Astrocyte of the spinal cord (primary cell): Measurements from ENCODE around the gene PAPPA2.

Experiments used
- DNase-seq: peaks from one replicate; pipeline ENCODE4 v3.0.0; 2011; ENCODE audit warnings: low read depth, low spot score
- H3K4me3 ChIP-seq: 2 replicates; pipeline ENCODE4 v1.5.1; 2011; ENCODE audit warnings: low read depth, mild to moderate bottlenecking, low read length, moderate library complexity
- in situ Hi-C: cut with HindIII; loops from 2 replicates; pipeline ENCODE4 v1.10.0; 2017; ENCODE audit warnings: low sequenced_read_pairs
- TF ChIP-seq, protein P1 (sequence below): IDR thresholded peaks from 2 replicates; pipeline ENCODE4 v1.5.1; 2012; ENCODE audit warnings: low read depth, mild to moderate bottlenecking, low read length, inconsistent platforms

The PAPPA2 gene

DNA sequence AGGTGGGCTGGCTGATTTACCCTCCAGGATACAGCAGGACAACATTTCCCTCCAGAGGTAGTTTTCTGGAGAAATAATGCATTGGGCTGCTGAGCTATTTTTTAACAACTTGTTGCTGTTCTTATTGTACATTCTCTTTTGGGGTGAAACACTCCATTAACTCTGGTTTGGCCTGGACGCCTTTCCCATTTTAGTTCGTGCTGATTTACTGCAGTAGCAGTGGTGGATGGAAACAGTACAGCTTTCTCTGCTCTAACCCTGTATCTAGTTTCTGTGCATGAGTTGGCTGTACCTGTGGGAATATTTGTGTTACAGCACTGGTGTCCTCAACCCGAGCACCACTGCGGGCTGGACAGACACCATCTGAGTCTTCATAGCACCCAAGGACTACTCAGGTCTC is 376.2 kb downstream of the PAPPA2 start:
- in situ Hi-C loops: no loop called here
- H3K4me3 ChIP-seq: no peak overlapping the region
- TF ChIP-seq, protein P1, sequence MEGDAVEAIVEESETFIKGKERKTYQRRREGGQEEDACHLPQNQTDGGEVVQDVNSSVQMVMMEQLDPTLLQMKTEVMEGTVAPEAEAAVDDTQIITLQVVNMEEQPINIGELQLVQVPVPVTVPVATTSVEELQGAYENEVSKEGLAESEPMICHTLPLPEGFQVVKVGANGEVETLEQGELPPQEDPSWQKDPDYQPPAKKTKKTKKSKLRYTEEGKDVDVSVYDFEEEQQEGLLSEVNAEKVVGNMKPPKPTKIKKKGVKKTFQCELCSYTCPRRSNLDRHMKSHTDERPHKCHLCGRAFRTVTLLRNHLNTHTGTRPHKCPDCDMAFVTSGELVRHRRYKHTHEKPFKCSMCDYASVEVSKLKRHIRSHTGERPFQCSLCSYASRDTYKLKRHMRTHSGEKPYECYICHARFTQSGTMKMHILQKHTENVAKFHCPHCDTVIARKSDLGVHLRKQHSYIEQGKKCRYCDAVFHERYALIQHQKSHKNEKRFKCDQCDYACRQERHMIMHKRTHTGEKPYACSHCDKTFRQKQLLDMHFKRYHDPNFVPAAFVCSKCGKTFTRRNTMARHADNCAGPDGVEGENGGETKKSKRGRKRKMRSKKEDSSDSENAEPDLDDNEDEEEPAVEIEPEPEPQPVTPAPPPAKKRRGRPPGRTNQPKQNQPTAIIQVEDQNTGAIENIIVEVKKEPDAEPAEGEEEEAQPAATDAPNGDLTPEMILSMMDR: no peak
- DNase-seq: no peak

DNA sequence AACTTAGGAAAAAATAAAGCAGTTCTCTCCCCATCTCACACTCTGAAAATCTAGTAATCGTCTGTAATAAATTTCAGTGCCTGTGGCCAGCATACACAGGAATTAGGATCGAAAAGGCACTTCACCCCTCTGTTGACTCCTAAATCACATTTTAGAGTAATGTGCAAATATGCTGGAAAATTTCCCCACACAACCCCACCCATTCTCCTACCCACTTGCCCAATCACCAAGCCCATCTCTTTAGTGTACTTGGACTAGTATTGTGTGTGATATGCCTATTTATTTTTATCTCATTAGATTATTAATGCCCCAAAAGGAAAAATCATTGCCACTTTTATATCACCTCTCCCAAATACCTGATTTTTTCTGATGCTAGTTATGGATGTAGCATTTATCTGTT is 378.3 kb downstream of the PAPPA2 start:
- no peak for DNase-seq
- in situ Hi-C loops: no loop called here
- no peak overlapping the region for H3K4me3 ChIP-seq
- TF ChIP-seq, protein P1: no peak

DNA sequence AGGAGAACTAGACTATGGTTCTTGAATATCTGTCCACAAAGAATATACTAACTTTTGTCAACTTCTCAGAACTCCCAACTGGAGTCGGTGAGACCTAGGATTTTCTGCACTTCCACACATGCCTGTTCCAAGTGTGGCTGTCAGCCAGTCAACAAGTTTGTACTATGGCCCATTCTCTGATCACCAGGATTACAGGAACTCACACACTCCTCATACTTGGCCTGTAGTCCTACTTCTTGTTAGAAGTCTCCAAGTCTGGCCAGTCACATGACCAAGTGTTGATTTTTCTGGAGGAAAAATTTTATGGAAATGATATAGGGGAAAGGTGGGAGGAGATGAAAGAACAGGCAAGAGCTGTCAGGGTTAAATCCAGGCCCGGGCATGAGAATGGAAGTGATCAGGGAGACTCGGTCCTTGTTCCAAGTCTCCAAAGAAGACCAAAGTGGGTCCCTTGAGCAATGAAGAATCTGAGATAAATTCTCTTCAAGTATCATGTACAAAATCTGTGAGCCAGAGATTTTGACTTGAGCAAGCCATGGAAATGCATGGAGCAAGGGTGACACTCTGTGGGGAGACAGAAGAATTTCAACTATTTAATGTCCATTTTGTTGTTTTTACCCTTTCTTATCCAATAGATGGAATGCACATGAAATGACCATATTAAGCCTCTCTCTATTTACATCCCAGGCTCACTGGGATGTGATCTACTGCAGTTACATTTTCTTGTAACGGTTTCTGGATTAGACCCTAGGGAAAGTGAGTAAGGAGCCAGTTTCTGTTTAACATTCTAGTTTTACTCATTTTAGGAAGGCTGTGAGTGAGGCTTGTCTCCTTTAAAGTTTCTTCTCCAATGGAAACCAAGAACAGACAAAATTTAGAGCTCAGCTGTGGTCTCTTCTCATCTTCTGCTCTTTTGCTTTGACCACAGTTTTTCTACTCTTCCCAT is 380.6 kb downstream of the PAPPA2 start:
- TF ChIP-seq, protein P1: peak; percentile 26
- no peak overlapping the region for H3K4me3 ChIP-seq
- peak; percentile 43 for DNase-seq
- in situ Hi-C loops: no loop called here

DNA sequence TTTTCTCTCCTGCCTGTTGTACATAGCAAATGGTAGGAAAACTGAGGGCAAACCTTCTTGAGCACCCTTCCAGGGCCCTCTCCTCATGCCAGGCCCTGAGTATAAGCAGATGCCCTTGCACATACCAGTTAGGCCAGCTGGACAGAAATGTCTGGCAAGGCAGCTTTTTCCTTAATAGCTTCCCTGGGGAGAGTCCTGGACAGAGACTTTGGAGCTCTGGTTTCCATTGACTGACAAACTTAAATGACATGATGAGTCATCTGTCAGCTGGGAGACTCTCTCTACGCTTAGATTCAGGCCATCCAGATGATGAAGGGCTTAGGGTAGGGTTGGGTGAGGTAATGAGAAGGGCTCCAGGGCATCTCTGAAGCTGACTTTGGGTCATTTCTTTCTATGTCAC is 384.1 kb downstream of the PAPPA2 start:
- in situ Hi-C loops: no loop called here
- DNase-seq: no peak
- TF ChIP-seq, protein P1: no peak
- no peak overlapping the region for H3K4me3 ChIP-seq

DNA sequence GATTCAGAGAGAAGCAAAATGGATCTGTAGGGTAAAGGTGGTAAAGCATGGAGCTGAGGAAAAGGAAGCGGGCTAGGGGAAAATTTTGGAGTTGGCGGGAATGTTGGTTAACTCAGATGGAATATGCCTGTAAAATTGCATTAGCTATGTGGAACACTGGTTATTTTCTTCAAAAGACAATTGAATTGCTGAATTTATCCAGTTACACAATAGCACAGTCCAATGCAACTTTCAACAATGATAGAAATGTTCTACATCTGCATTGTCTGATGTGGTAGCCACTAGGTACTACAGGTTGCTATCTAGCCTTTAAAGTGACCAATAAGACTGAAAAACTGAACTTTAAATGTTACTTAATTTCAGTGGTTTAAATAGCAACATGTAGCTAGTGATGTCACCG is 386.3 kb downstream of the PAPPA2 start:
- TF ChIP-seq, protein P1: no peak
- no peak overlapping the region for H3K4me3 ChIP-seq
- no peak for DNase-seq
- in situ Hi-C loops: no loop called here

DNA sequence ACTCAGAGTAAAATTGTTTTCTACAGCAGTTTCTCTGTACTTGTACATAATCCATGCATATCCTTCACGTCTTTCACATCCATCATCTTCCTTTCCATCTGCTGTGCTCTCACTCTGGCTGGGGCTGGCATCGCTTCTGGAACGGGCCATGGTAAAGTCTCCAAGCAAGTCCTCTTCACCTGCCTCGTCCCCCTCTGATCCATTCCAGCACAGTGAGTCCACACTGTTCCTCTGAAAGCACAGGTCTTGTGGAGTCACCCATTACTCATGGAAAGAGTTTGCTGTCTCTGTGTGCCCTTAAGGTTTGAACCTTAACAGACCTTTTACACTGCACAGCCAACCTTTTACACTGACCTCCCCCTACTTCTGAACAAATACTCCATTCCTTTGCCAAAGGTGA is 387.9 kb downstream of the PAPPA2 start:
- in situ Hi-C loops: no loop called here
- no peak for DNase-seq
- TF ChIP-seq, protein P1: no peak
- no peak overlapping the region for H3K4me3 ChIP-seq
